RKO (cell line): ENCODE results near the gene OR10AD1.
"Not testable (repeated sequence)": the region's sequence is repeated elsewhere in the genome, so short reads cannot be mapped to it uniquely, and the experiment has no call there.

Experiments used
- DNase-seq: peaks from one replicate; pipeline ENCODE4 v3.0.0-alpha.2; 2016; ENCODE audit warnings: low spot score

Gene OR10AD1, protein sequence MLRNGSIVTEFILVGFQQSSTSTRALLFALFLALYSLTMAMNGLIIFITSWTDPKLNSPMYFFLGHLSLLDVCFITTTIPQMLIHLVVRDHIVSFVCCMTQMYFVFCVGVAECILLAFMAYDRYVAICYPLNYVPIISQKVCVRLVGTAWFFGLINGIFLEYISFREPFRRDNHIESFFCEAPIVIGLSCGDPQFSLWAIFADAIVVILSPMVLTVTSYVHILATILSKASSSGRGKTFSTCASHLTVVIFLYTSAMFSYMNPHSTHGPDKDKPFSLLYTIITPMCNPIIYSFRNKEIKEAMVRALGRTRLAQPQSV

DNA sequence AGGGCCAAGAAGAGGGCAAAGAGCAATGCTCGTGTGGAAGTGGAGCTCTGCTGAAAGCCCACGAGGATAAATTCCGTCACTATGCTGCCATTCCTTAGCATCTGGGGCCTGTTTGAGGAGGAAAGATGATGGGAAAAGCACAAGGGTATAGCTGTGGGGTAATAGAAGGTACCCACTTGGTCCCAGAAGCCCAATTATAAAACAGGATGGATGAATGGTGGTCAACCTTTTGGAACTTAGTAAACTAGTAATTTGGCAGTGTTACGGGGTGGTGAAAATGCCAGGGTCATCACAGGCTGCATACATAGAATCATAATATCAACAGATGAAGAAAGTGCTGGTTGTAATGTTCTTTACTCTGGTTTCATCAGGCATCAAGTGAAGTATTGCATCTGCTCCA, at the start of gene OR10AD1:
TSS of gene OR10AD1 (minus strand) at position 101 of the 400 bp plus-strand sequence. CDS start at position 101, 0 bp downstream.
- no peak for DNase-seq

DNA sequence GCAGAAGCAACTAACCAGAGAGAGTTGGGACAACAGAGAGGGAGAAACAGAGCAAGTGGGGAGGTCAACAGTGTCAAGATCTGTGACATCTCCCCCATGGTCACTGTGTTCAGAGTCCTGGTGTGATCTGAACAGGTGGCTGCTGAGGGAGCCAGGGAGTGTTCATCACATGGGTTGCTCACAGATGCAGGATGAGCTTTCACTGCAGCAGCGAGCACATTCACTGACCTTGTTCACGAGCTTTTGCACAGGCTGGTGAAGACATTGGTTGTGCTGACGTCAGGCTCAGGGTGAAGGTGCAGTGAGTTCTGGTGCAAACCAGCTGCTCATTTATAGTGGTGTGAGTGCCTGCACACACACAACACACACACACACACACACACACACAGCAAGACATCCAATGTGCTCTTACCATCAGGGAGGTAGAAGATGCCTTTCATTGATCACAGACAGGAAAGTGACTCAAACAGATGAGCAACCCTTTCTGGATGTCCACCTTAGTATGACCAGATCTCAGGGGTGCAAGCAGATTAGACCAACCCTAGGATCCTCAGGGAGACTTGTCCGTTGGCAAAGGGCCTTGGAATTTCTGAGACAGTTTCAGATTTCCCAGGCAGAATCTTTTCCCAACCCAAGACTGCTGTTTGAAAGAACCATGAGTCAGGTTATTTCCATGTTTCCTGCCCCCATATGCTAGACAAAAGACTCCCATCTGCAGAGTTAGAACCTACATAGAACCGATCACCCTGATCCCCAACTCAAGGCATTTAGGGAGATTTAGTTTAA, 44.3 kb upstream of the OR10AD1 start:
- DNase-seq, result no peak

DNA sequence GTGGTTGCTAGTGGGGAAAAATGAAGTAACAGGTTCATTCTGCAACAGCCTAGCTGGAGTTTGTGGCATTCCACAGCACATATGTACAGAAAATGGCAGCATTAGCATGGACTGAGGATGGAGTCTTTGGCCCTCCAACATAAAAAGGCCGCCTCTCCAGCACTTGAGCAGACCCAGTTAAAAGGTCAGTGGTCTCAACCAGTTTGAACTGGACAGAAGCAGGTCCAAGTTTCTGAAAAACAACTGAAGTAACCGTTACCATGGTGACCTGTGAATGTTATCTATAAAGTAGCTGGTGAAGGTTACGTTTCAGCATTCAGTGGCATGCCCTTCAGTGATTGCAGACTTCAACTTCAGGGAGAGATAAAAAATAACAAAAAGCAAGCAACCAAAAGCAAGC, 34.1 kb upstream of the OR10AD1 start:
- no peak for DNase-seq

DNA sequence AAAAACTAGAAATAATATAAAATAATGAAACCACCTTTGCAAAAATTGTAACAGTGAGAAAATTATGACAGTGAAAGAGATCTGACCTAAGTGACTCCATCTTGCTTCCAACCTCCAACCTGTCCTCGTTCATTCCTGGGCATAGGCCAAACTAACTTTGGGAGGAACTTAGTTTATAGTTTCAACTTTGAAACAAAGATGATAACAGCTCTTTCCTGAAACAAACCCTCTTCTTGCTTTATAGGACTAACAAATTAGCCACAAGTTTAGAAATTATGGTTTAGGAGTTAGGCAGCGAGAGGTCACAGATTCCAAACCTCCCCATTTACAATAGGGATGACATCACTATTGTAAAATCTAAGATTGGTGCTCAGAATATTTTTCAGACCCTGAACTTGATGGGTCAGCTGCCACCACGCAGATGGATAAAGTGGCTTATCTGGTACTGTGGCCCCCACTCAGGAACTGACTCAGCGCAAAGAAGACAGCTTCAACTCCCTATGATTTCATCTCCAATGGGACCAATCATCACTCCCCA, 32.8 kb upstream of the OR10AD1 start:
- no peak for DNase-seq

DNA sequence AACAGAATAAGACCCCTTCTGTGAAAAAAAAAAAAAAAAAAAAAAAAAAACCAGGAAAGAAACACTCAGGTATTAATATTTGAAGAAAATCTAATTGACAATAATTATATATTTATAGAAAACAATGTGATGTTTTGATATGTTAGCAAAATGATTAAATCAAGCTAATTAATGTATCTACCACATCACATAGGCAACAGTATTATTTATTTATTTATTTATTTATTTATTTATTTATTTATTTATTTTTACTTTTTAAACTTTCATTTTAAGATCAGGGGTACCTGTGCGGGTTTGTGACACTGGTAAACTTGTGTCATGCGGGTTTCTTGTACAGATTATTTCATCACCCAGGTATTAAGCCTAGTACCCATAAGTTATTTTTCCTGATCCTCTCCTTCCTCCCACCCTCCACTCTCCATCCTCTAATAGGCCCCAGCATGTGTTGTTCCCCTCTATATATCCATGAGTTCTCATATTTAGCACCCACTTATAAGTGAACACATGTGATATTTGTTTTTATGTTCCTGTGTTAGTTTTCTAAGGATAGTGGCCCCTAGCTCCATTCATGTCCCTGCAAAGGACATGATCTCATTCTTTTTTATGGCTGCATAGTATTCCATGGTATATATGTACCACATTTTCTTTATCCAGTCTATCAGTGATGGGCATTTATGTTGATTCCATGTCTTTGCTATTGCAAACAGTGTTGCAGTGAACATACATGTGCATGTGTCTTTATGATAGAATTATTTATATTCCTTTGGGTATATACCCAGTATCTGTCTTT, 28.3 kb upstream of the OR10AD1 start:
- not testable (repeated sequence) for DNase-seq

DNA sequence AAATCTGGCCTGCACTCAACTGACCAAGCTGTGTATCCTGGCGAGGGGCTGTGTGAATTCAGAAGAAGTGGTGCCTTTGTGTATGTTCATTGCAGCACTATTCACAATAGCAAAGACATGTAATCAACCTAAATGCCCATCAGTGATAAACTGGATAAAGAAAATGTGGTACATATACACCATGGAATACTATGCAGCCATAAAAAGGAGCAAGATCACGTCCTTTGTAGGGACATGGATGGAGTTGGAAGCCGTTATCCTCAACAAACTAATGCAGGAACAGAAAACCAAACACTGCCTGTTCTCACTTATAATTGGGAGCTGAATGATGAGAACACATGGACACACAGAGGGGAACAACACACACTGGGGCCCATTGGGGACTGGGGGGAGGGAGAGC, 21.4 kb upstream of the OR10AD1 start:
- not testable (repeated sequence) for DNase-seq

DNA sequence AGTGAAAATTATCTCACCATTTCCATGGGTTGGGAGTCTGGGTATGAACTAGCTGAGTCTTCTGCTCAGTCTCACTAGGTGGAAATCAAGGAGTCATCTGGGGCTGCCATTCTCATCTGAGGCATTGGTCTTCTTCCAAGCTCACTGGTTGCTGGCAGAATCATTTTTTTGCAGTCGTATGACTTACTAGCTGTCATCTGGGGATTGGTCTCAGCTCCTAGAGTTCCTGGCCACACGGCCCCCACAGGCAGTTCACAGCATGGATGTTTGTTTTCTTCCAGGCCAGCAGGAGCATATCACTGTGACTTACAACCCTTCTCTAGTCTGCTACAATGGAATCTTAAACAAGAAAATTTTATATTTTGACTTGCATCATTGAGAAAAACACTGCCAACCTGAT, 18.6 kb upstream of the OR10AD1 start:
- DNase-seq, result peak; percentile 43

DNA sequence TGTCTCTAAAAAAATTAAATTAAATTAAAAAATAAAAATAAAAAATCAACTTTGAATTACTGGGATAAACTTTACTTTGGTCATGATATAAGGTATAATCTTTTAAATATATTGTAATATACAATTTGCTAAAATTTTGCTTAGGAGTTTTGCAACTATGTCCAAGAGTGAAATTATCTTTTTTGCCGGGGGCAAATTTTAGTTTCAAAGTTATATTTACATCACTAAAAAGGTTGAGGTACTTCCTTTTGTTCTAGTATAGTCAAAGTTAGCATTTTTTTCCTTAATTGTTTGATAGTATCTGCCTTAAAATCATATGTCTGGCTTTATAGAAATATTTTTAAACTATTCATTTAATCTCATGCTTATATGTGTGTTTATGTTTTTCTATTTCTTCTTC, 17.6 kb upstream of the OR10AD1 start:
- DNase-seq, result no peak

DNA sequence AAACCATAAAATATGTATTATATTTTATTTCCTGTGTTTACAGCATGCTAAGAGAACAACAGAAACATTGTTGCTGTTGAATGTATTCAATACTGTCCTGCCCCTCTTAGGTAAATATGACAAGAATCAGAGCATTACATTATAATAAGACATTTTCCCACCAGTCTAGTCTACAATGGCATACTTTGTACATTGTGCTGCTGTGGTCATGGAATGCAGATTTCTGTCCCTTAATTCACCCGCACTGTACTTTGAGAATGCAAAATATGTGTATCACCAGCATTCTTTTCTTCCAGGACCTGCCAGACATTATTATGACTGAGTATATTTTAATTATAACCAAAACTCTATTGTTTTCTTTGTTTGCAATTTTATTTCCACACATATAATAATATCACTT, 16.5 kb upstream of the OR10AD1 start:
- DNase-seq, result no peak

DNA sequence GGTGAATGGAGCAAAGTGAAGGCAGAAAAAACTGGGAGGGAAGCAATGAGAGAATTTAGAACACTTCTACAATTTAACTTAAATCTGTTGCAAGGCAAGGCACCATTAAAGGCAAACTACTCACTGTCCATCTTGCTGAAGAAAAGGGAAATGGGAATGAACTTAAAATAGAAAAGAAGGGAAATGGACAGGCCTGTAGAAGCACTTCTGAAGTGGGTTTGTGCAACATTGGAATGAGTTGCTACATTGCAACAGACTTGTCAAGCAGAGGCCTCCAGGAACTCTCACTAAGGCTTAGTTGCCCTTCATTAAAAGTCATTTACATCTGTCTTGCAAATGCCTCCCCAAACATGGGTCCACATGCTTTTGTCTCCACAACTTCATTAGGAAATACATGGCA, 13.7 kb upstream of the OR10AD1 start:
- DNase-seq, result no peak

DNA sequence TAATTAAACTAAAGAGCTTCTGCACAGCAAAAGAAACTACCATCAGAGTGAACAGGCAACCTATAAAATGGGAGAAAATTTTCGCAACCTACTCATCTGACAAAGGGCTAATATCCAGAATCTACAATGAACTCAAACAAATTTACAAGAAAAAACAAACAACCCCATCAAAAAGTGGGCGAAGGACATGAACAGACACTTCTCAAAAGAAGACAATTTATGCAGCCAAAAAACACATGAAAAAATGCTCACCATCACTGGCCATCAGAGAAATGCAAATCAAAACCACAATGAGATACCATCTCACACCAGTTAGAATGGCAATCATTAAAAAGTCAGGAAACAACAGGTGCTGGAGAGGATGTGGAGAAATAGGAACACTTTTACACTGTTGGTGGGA, 6.4 kb upstream of the OR10AD1 start:
- DNase-seq, result not testable (repeated sequence)

DNA sequence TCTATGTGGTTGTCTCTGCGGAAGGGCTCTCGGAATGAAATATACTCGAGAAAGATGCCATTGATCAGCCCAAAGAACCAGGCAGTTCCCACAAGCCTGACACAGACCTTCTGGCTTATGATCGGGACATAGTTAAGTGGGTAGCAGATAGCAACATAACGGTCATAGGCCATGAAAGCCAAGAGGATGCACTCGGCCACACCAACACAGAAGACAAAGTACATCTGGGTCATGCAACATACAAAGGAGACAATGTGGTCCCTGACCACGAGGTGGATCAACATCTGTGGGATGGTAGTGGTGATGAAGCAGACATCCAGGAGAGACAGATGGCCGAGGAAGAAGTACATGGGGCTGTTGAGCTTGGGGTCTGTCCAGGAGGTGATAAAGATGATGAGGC, 326 bp downstream of the OR10AD1 start:
- no peak for DNase-seq

DNA sequence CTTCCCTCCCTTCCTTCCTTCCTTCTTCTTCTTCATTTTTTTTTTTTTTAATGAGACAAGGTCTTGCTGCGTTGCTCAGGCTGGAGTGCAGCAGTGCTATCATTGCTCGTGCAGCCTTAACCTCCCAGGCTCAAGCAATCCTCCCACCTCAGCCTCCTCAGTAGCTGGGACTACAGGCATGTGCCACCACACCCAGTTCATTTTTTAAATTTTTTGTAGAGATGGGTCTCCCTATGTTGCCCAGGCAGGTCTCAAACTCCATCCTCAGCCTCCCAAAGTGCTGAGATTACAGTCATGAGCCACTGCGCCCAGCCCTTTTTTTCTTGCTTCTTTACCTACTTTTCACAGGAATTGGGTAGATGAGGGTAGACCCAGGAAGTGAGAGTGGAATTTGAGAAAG, 1.6 kb downstream of the OR10AD1 start:
- DNase-seq, result no peak

DNA sequence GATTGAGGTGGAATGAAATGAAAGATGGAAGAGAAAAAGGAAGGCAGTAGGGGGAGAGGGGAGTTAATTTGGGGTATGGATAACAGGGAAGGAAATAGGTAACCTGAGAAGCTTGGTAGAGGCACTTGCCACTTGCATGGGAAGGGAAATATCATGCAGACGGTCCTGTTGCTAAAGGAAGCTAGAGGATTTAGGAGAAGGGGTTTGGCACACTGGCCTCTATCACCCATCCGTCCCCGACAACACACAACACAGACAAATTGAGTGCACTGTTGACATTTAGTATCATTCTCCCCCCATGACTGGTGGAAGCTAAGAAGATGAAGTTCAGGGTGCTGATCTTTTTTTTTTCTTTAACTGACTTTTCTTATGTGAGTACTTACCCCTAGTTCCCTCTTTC, 2.0 kb downstream of the OR10AD1 start:
- DNase-seq, result no peak

DNA sequence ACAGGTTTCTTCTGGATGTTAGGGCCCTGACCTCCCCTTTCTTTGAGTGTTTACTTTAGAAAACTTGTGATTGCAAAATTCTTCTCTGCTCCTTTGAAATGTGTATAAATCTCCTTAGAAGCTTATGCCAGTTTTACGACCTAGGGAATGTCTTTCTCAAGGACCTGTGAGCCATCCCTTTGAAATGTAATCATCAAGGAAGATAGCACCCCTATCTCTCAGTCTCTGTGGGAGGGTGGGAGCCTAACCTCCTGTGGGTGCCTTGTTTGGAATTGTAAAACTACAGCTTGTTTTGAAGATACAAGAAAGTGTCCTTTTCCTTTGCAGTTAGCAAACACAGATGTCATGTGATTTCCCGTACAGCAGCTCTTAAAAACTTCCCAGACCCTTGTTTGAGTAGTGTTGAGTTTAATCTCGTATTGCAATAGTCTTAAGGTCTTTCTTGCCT, 3.3 kb downstream of the OR10AD1 start:
- no peak for DNase-seq

DNA sequence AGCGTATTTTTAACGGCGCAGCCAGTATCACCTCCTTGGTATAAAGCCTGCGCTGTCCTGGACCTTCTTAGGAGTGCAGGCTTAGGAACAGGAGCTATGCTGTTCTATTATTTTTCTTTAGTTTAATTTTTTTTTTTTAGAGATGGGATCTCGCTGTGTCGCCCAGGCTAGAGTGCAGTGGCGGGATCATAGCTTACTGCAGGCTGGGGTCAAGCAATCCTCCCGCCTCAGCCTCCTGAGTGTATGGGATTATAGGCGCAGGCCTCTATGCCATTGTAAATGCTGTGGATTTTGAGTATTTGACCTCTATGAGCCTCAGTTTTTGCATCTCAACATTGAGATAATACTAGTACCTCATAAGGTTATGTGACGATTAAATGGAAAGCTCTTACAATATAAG, 4.1 kb downstream of the OR10AD1 start:
- DNase-seq, result no peak

DNA sequence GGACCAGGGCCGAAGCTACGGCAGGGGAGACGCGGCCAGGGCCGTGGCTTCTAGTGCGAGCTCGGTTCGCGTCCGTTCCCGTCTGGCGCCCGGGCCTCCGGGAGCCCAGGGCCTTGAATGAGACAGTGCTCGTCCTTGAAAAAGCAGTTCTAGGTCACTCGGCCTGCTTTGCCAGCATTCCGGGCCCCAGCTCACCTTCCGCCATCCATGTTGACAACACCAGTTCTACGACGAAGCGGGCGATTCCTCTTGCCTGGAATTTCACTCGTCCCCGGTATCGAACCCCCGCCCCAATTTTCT, 4.5 kb downstream of the OR10AD1 start:
- no peak for DNase-seq

DNA sequence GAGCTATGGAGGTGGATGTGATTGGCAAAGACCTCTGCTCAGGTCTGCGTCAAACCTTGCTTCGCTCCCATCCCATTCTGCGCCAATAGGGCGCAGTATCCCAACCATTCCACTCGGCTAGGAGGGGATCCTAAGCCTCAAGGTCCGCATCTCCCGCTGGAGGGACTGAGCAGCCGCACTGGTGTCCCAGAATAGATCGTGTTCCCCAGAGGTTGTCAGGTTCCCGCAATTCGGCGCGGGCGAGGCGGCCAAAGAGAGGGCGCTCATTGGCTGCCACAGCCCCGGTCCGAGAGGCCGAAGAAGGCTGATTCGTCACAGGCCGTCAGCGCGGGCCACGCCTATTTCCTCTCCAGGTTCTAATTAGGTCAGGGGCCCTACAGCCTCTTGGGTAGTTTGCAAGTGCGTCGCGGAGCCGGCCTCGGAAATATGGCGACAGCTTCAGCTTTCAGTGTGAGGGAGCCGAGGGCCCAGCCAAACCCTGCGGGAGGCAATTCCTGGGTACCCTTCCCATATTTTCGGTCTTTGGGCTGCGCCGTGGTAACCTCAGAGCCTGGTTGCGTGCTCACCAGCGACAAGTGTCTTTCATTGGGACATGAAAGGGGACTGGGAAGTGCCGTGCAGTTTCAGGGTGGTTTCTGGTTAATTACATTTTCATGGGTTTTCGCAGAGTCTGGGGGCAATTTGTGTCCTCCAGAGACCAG, 5.0 kb downstream of the OR10AD1 start:
- no peak for DNase-seq

DNA sequence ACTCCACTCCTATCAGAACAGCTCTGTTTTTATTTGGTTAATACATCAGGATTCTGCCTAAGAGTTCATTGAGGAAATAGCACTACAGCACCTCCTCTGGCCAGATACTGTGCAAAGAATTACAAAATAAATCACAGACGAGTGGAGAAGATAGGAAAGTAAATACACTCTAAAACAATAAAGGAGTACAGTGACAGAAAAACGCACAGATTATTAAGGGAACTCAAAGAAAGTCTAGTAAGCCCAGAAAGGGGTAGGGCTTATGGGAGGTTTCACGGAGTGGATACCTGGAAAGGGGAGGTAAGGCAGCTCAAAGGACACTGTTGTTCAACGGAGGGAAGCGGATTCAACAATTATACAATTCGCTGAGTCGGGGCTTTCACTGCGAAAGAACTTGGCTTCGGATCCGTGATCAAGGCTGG, 5.5 kb downstream of the OR10AD1 start:
- no peak for DNase-seq

DNA sequence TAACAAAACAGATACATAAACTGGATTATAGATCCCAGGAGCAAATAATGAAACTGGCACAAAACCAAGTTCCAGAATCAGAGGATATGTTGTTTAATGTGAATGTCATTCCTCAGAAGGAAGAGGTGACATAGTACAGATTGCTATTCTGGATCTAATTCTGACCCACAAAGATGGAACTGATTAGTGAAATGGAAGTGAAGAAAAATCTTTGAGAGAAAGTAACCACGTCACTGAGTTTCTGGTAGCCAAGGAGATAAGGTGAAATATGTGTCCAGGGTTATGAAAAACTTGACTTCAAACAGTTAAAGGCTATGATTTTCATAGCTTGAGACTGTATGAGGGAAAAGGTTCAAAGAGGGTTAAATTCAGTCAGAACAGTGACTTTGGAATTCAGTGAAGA, 8.3 kb downstream of the OR10AD1 start:
- no peak for DNase-seq

DNA sequence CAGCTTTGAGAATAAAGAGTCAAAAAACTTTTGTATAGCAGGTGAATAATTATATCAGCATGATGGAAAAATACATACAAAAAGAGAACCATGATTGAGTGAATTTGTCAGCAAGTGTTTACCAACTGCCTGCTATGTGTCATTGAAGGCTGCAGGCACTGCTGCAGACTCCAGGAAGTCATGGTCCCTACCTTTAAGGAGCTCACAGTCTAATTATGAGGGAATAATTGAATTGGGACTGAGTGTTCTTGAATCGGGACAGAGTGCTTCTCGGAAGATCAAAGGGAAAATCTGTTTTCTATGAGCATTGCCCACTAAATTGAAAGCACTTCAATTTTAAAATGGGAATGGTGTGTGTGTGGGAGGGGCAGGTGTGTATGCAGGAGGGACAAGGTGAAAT, 9.5 kb downstream of the OR10AD1 start:
- no peak for DNase-seq

DNA sequence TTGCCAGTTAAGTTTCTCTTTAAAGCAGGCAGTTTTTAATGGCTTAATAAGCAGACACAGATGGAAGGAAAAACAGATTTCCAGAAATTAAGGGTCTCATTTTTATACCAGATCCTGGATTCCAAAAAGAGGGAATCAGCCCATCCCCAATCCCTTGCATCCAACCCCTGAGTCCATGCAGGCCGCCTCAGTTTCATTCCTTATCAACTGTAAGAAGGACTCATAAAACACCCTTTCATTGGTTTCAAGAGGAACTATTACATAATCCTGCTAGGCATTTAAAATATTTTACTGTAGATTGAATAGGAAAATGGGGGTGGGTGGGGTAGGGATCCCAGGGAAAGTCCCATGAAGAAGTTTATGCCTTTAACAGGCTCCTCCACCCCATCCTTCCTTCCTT, 10.2 kb downstream of the OR10AD1 start:
- no peak for DNase-seq
